ENCODE measurements around the gene WDR45B.

GRCh38 chr17:82615084-82616020 lies 32.9 kb downstream of the WDR45B start:
- peak; percentile 20 for TF ChIP-seq CTCF (IDR thresholded peaks at IDR 0.05; ENCODE audit: low read depth, low read length, poor library complexity, severe bottlenecking)
- TF ChIP-seq EZH2phosphoT487 (IDR thresholded peaks at IDR 0.05; ENCODE audit: borderline replicate concordance, low read length): no peak

Data from DOHH2 (cell line).